IPS DF 4.7 (cell line): ENCODE data around the gene ASXL3.

Experiments
- DNase-seq: peaks from one replicate; pipeline ENCODE4 v3.0.0-alpha.2; 2013; ENCODE audit warnings: low spot score; ENCODE audit errors: extremely low read depth

The ASXL3 gene

DNA sequence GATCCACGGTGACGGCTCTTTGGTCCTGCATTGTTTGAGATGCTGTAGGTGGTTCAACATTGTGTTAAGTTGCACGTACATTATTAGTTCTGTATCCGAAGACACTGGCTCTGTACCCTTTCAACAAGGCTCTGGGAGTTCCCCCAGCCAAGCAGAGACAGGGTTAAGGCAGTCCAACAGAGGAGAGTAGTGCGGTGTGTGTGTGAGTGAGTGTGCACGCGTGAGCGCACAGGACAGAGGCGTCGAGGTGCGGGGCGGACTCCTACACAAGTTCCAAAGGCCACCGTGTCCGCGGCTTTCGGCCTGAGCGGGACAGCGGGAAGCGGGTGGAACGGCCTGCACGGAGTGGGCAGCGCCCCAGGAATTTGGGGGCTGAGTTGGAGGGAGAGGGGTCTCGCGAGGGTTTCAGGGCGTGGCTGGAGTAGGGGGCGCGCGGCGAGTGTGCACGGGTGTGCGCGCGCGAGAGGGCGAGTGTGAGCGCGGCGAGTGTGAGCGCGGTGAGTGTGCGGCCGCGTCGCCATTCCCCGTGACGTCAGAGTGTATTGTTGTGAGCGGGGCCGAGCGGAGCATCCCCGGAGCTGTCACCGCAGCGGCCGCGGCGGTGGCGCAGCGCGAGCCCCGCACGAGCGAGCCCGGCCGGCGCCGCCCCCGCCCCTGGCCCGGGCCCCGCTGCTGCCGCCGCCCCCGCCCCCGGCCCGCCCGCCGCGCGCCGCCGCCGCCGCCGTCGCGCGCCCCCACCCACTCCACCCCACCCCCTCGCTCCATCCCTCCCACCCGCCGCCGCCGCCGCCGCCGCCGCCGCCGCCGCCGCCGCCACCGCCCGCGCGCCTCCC is at the start of gene ASXL3:
Gene ASXL3, plus strand, starts transcription at position 535 of the 833 bp plus-strand sequence. CDS start 413 bp downstream, outside the sequence.
- no peak for DNase-seq

DNA sequence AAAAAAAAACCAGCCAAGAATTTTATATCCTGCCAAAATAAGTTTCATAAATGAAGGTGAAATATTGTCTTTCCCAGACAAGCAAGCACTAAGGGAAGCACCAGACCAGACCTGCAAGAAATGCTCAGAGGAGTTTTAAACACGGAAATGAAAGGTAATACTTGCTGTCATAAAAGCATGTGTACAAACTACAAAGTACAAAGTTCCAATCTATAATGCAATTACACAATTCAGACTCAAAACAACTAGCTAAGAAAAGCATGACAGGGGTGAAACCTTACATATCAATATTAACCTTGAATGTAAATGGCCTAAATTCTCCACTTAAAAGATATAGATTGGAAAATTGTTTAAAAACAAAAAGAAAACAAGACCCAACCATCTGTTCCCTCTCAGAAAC is 45.0 kb upstream of the ASXL3 start:
- no peak for DNase-seq

DNA sequence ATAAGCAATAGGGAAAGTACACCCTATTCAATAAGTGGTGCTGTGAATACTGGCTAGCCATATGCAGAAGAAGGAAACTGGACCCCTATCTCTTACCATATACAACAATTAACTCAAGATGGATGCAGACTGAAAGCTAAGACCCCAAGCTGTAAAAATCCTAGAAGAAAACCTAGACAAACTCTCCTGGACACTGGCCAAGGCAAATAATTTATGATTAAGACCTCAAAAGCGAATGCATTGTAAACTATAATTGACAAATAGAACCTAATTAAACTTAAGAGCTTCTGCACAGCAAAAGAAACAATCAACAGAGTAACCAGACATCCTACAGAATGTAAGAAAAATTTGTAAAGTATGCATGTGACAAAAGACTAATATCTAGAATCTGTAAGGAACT is 41.1 kb upstream of the ASXL3 start:
- no peak for DNase-seq

DNA sequence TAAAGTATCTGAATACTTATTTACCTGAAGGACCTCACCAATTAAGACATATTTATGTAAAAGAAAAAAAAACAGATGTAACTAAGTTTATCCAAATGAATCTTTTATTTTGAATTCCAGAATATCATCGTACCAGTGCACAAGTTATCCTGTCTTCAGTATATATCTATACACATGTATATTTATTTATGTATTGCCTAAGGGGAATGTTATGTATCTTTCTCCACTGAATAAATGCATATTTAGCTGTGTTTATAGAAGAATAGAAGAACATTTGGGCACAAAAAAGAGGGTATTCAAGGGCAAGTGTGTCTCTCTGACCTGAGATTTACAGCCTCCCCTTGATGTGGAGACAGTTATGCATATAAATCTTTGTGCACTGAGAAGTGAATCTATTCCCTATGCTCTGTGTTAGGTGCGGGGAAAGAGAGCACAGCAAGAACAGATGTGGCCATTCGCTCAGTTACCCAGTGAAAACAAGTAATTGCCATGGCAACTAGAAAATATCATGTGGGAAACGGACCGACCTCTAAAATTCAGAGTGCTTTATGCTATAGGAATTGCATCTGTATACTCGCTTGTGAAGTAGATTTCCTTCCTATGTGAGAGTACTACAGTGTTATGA is 39.5 kb upstream of the ASXL3 start:
- no peak for DNase-seq

DNA sequence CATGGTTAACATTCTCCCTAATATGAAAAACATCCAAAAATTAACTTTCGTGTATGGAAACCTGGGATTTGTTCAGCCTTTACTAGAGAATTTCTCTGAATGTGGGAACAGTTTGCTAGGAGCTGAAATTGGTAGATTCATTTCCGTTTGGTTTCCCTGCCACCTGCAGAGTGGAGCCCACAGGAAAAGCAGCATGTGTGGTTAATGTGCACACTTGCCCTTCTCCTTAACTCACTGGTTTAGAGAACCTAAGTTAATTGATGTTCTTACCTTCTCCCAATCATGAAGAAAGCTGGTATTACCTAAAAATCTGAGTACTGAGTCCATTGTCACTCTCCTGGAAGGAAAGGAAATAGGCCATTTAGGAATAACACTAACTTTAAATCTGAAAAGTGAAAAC is 37.6 kb upstream of the ASXL3 start:
- DNase-seq, result no peak

DNA sequence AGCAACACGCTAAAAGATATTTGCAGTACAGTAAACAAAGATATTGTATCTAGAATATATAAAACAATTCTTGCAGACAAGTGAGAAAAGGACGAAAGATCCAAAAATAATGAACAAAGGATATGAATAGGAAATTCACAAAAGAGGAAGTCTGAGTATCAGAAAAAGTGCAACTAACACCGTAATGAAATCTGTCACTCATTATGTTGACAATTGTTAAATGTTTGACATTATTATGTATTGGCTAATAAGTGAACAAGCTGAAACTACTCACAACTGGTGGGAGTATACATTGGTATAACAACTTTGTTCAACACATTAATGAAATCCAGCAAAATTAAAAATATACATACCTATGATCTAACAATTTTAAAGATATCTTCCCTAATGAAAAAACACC is 36.7 kb upstream of the ASXL3 start:
- DNase-seq, result no peak

DNA sequence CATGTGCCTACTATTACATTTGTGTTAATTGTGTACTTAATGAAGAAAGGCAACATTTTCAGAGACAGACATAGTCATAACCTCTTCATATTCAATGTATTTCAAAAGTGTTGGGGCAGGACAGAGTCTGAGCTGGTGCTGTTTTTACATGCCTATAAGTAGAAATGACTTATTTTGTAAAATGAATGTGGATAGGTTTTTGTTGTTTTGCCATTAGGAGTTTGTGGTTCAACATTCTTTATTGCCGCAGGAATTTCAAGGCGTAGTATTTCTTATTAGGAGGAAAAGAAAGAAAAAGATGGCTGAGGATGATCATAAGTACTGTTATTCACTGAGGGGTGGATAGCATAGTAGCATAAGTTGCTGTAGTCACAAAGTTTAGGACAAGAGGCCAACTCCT is 21.2 kb upstream of the ASXL3 start:
- no peak for DNase-seq

DNA sequence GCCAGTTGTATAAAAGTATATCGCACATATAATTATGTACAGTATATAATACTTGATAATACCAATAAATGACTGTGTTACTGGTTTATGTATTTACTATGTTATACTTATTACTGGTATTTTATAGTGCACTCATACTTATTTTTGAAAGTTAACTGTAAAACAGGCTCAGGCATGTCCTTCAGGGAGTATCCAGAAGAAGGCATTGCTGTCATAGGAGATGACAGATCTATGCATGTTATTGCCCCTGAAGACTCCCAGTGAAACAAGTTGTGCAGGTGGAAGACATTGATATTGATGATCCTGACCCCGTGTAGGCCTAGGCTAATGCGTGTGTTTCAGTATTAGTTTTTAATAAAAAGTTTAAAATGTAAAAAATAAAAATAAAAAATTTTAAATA is 20.3 kb upstream of the ASXL3 start:
- no peak for DNase-seq

DNA sequence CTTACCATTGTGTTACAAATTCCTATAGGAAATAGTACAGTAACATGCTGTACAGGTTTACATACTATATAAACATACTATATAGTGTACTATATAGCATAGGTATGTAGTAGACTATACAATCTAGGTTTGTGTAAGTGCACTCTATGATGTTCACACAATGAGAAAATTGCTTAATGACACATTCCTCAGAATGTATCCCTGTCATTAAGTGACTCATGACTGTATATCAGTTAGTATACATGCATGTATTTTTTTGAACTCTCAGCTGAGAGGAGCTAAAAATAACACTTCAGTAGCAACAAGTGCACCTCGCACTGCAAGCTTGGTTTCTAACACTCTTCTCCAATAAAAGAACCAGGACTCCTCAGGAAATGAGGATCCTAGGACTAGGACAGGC is 19.5 kb upstream of the ASXL3 start:
- DNase-seq, result no peak

DNA sequence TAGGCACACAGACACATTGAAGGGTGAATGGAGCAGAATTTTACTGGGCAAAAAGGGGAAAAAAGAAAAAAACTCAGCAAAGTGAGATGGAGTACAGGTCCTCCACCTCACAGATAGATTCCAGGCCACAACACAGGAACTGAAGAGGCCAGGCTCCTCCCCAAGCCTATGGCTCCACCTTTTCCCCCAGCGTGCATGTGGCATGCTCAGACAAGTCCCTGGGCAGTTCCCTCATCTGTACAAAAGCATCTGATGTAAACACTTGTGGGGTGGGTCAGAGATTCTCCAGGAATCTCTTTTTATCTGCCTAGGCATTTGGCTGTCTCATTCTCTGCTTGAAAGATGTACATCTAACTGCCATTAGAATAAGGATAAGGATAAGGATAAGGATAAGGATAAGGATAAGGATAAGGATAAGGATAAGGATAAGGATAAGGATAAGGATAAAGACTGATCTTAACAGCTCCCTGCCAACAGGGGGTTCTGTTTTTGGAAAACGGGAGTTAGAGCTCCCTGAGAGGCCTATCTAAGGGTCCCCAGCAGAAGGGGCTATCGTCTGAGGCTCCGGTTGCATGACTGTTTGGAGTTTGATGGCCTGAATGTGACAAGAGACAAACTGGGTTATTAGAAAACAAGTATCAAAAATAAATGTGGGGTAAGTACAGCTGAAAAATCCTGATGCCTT is 17.2 kb upstream of the ASXL3 start:
- DNase-seq, result no peak

DNA sequence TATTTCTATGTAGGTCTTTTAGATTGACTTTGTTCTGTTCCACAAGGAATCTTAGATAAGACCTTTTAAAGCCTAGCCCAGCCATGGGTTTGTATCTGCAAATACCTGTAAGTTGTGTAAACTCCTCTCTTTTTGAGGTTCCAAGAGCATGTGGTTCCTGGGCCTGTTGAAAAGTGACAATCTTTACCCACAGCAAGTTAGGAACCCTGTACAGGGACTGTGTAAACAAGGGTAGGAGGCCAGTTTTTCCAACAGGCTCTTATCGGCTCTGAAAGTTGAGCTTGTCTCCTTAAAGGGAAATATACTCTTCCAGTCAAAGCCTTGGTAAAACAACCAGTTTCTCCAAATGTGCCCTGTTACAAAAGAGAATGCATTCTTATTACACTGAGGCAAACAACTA is 15.3 kb upstream of the ASXL3 start:
- no peak for DNase-seq

DNA sequence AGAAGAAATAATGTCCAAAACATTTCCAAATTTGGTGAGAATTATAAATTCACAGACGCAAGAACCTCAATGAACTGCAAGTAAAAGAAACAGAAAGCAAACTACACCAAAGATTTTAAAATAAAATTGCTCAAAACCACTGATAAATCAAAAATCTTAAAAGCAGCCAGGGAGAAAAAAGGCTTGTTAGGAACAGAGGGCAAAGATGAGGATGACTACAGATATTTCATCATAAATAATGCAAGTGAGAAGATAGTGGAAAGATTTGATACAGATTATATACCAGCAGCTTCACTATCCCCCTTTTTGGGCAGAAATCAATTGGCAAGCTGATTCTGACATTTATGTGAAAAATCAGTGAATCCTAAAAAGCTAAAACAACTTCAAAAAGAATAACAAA is 10.3 kb upstream of the ASXL3 start:
- DNase-seq, result no peak

DNA sequence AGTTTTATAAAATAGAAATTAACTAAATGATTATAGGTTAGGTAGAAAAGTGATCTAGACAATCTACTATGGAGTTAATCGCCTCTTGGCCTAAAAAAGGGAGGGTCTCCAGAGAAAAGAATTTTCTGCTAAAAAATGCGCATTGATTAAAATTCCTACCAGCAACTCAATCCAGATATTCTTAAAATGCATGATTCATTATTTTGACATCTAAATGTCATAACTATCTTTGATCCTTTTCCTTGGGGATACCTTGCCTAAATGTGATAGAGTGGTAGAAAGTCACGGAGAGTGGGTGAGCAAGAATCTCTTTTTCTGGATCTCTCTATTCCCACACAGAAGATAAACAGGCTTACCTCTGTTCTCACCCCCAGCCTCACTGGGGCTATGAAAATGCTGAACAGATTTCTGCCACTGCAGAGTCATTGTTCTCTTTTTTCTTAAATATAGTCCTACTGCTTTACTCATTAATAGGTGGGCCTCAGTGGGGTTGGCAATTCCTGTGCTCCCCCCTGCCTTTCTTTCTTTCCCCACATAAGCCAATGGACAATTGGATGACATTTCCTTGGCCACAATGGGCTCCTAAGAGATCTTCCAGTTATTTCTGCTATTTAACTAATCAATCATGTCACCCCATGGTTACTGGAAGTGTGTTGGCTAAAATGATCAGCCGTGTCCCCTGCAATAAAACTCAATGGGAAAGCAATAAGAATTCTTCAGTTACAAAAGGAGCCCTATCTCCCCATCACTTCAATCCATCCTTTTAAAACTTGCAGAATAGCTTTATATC is 5.8 kb upstream of the ASXL3 start:
- no peak for DNase-seq

DNA sequence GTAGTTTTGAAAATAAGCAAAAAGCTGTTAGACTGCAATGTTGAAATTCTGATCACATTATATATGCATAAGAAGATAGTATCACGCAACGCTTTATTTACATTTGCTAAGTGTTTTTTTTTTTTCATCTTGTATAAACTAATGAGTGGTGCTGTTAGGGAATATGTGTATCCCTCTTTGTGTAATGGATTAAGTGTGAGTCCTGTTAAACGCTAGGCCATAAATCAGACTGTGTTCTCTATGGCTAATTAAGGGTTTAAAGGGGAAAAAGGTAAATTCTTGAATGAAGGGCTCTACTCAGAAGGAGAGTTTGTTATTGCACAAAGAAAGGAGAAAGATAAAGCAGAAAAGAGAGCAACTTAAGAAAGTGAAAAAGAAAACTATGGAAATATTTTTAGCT is 4.8 kb upstream of the ASXL3 start:
- no peak for DNase-seq

DNA sequence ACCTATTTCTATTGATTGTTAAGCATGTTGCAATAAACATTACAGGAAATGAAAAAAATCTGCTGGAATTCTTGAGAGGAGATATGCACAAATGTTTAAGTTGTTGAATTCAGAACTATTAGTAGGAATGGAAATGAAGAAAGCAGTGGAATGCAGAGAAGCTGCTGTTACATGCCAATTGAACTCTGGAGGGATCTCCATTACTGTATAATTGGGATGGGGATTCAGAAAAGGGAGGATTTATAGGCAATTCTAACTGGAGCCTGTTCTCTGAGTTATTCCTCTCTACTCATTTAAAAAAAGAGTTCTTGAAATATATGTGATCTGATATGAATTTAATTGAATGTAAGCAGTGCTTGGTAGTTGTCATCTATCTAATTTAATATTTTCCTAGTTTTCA is 2.6 kb upstream of the ASXL3 start:
- no peak for DNase-seq

DNA sequence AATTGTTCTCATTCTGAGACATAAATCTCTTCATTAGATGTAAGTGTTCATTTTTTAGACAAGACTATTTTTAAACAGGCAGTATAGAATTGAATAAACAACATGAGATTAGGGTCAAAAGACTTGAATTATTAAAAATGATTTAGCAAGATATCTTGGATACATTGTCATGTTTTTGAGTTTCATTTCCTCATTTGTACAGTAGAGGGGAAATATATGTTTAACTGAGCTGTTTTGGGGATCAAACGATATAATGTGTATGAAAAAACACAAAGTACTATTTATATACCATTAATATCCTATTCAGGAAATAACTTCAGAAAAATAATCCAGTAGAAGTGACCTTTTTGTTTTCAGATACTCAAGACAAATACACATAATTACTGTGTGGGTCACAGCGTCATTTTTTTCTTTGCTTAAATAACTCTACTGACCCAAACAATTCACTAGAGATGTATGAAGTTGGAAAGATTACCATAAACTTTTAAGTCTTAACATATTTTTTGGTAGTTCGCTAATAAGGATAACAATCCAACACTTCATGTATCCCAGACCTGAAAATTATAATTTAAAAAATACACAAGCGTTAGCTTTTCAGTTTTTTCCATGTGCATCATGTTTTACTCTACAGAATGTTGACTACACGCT is 896 bp upstream of the ASXL3 start:
- DNase-seq, result no peak

DNA sequence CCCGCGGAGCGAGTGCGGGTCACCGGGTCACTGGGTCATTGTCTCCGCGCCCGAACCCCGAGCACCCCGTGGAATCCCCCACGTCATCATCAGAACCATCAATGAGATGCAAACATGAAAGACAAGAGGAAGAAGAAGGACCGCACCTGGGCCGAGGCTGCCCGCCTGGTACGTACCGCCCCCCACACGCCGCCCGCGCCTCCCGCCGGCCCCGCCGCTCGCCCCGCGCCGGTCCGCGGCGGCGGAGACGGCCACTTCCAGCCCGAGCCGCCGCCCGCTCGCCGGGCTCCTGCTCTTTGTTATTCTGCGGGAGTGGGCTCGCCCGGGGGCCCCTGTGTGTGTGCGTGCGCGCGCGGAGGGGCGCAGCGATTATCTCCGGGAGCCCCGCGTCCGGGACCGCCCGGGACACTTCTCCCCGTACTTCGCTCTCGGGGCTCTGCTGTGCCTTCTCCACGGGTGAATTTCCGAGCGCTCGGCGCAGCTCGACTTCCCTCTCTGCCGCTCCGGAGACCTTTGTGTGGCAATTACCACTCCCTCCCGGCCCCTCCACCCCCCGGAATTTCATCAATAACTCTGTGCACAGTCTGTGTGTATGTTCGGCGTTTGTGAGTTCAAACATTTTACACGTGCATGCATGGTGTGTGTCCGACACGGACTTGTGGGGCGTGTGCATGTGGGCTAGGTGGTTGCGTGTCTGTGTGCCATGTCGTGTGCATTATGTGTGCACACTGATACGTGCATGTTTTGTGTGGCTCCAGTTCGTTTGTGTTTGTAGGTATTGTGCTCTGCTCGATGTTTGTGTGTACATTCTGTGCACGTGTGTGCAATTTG is 714 bp downstream of the ASXL3 start:
- DNase-seq, result no peak

DNA sequence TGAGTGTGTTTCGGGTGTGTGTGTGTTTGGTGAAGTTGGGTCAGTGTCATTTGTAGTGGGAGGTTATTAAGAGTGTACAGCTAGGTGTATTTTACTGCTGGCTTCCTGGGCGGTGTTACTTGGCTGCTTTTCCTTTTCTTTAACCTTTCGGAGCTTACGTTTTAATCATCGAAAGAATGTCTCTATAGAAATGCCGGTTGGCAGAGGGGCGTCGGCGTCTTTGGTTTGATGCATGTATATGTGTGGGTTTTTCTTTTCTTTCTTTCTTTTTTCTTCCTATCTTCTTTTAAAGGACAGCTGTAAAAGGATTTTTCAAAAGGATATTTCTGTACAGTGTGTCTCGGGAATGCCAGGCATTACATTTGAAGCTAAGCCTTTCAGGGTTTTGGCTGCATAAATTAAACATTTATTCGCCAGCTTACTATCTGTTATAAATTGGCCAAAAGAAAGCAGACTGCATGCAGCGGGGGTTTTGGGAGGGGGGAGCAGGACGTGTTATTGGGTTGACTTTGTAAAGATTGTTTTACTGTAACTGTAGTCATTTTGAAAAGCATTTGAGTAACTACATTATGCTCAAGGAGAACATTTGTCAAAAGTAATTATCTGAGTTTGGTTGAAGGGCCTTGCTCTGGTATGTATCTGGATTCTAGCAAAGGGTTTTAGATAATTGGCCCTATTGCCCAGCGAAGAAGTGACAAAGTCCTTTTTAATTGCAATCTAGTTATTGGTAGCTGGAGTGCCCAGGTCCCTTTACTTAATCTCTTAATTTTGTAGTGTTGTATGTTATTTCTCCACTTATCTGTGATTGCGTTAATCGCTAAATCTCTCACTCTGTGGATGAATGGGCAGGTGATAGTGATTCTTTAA is 1.6 kb downstream of the ASXL3 start:
- DNase-seq, result no peak

DNA sequence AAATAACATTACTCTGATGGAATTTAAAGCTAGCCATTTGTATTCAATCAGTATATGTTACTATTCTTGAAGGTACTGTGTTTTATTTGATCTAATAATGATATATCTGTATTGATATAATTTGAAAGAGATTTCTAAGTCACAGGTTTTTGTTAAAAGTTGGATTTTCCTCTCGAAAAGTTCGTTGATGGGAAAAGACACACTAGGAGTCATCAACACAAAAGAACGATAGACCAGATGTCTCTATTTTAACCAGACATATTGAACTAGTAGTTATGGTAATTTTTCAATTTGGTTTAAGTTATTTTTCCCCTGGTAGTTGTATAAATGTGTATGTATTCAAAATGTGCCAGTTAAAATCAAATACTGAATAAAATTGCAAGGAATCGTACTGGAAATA is 2.5 kb downstream of the ASXL3 start:
- DNase-seq, result no peak
